GM12801 (cell line): ENCODE results near the gene UBAP2.

Experiments used
- CTCF ChIP-seq: IDR thresholded peaks from one replicate; pipeline ENCODE4 v1.5.1; 2011; ENCODE audit warnings: control low read depth; ENCODE audit not compliant: insufficient read length; ENCODE audit errors: extremely low read depth

The UBAP2 gene

GRCh38 chr9:33894316-33894715 lies 154.4 kb downstream of the UBAP2 start:
- no peak for TF ChIP-seq CTCF

GRCh38 chr9:33893861-33894260 lies 154.8 kb downstream of the UBAP2 start:
- no peak for TF ChIP-seq CTCF

GRCh38 chr9:33885948-33886347 lies 162.7 kb downstream of the UBAP2 start:
- no peak for TF ChIP-seq CTCF

GRCh38 chr9:33884856-33885701 lies 163.6 kb downstream of the UBAP2 start:
- TF ChIP-seq CTCF = no peak

GRCh38 chr9:33881635-33882034 lies 167.1 kb downstream of the UBAP2 start:
- TF ChIP-seq CTCF = no peak

GRCh38 chr9:33880211-33881089 lies 168.2 kb downstream of the UBAP2 start:
- TF ChIP-seq CTCF = no peak

- no peak for TF ChIP-seq CTCF
These were observed 169.9 kb downstream of the UBAP2 start for GRCh38 chr9:33878691-33879366.
